IMR-90 (cell line): ENCODE data around the gene DIP2C.

Source experiments
- BHLHE40 ChIP-seq: fragments of 150-350 bp; IDR thresholded peaks from 2 replicates; pipeline ENCODE4 v1.6.1; 2016; ENCODE audit warnings: mild to moderate bottlenecking, low read depth, low read length
- CEBPB ChIP-seq: IDR thresholded peaks from 2 replicates; pipeline ENCODE4 v1.6.1; 2012; ENCODE audit warnings: low read depth, low read length, improper control_type of control experiment
- CHD1 ChIP-seq: IDR thresholded peaks from 2 replicates; pipeline ENCODE4 v1.6.1; 2012; ENCODE audit warnings: low read depth, low read length, improper control_type of control experiment
- CTCF ChIP-seq: conservative IDR thresholded peaks from 2 replicates; pipeline ENCODE4 v1.5.1; 2012; ENCODE audit warnings: mild to moderate bottlenecking, low read depth, low read length, improper control_type of control experiment
- ELK1 ChIP-seq: fragments of 150-350 bp; IDR thresholded peaks from 2 replicates; pipeline ENCODE4 v1.6.1; 2016; ENCODE audit warnings: low read depth, mild to moderate bottlenecking, low read length, moderate library complexity, borderline replicate concordance
- FOS ChIP-seq: fragments of 150-350 bp; IDR thresholded peaks from 2 replicates; pipeline ENCODE4 v1.6.1; 2016; ENCODE audit warnings: low read depth, low read length
- MAFK ChIP-seq: IDR thresholded peaks from 2 replicates; pipeline ENCODE4 v1.6.1; 2012; ENCODE audit warnings: low read depth, low read length, improper control_type of control experiment
- MAZ ChIP-seq: IDR thresholded peaks from 2 replicates; pipeline ENCODE4 v1.6.1; 2012; ENCODE audit warnings: low read depth, mild to moderate bottlenecking, low read length, improper control_type of control experiment, moderate library complexity, borderline replicate concordance
- POLR2A ChIP-seq: IDR thresholded peaks from 2 replicates; pipeline ENCODE4 v1.6.1; 2012; ENCODE audit warnings: mild to moderate bottlenecking, low read depth, low read length
- RAD21 ChIP-seq: IDR thresholded peaks from 2 replicates; pipeline ENCODE4 v1.6.1; 2012; ENCODE audit warnings: low read length, improper control_type of control experiment
- RCOR1 ChIP-seq: IDR thresholded peaks from 2 replicates; pipeline ENCODE4 v1.6.1; 2012; ENCODE audit warnings: mild to moderate bottlenecking, low read length, improper control_type of control experiment; ENCODE audit not compliant: insufficient replicate concordance
- TF ChIP-seq, protein P1 (sequence below): fragments of 150-350 bp; IDR thresholded peaks from 2 replicates; pipeline ENCODE4 v1.6.1; 2017; ENCODE audit warnings: mild to moderate bottlenecking, antibody characterized with exemption, low read length, low read depth

DNA sequence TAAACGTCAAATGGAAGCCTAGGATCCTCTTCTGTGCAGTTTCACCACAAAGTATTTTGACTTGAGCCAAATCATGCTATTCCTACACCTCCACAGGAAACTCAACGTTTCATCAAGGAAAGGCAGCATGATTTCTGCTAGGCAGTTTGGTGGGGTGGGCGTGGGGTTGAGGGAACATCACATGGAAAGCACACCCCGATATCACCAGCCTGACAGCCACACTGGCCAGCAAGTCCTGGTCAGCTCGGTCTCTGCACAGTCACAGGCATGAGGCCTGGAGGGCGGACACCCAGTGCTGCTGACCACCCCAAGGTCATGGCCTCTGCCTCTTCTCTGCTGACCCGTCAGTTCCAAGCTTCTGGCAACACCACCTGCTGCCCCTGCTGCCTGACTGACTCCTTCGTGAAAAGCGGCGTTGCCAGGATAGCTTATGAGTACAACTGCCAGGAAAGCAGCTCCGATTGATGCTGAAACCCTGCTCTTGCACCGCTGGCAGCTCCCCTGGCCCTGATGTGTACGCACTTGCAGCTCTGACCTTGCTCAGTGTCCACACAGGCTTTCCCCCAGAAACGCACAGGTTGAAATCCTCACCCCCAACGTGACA lies 171.5 kb downstream of the DIP2C start:
- TF ChIP-seq BHLHE40 (no peak), CTCF (no peak), POLR2A (no peak), CHD1 (no peak), FOS (no peak), RAD21 (no peak), MAFK (no peak), CEBPB (no peak), ELK1 (no peak), MAZ (no peak), RCOR1 (no peak)
- TF ChIP-seq, protein P1, sequence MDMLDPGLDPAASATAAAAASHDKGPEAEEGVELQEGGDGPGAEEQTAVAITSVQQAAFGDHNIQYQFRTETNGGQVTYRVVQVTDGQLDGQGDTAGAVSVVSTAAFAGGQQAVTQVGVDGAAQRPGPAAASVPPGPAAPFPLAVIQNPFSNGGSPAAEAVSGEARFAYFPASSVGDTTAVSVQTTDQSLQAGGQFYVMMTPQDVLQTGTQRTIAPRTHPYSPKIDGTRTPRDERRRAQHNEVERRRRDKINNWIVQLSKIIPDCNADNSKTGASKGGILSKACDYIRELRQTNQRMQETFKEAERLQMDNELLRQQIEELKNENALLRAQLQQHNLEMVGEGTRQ: no peak
